Panc1 (cell line): ENCODE results near the gene PXYLP1. TPM values are rescaled to one million over a fixed set of nuclear protein-coding genes. Genes with fewer than 3 reads are reported as not detected.

ENCODE experiments used
- ATAC-seq: fragments of 200-7000 bp; cut with Tn5 transposase; 2 replicates; pipeline ENCODE4 v1.9.1; 2020; ENCODE audit warnings: mild to moderate bottlenecking, moderate library complexity
- BruUV-seq: library from RNA; stranded (reverse); fragments of 400-500 nt; replicated peaks from 2 replicates; lab custom pipeline; 2021; lab: Mats Ljungman, UMichigan
- CTCF ChIA-PET: fragments of 300-600 bp; sonication (Branson Sonifier 250); formaldehyde crosslinking; loops from one replicate; lab custom pipeline; 2022; ENCODE audit warnings: antibody characterized with exemption; lab: Charles Lee
- POLR2A ChIA-PET: fragments of 300-600 bp; sonication (Branson Sonifier 250); formaldehyde crosslinking; loops from one replicate; lab custom pipeline; 2022; ENCODE audit warnings: antibody characterized with exemption; lab: Charles Lee
- DNase-seq: peaks from one replicate; pipeline ENCODE4 v3.0.0-alpha.2; 2010; ENCODE audit warnings: low read depth, low spot score
- H3K27ac ChIP-seq: 2 replicates; pipeline ENCODE4 v1.5.1; 2011; ENCODE audit warnings: mild to moderate bottlenecking, low read length, inconsistent platforms
- H3K27me3 ChIP-seq: fragments of 200-500 bp; sonication (Bioruptor generic); 2 replicates; pipeline ENCODE4 v1.6.0; 2014; ENCODE audit warnings: low read length, inconsistent platforms; ENCODE audit not compliant: control insufficient read depth, insufficient read depth
- H3K36me3 ChIP-seq: fragments of 200-500 bp; sonication (Bioruptor generic); 2 replicates; pipeline ENCODE4 v1.5.1; 2014; ENCODE audit warnings: inconsistent platforms, mild to moderate bottlenecking, low read length, moderate library complexity; ENCODE audit not compliant: control insufficient read depth, insufficient read depth
- H3K4me1 ChIP-seq: 2 replicates; pipeline ENCODE4 v1.5.1; 2011; ENCODE audit warnings: inconsistent platforms, mild to moderate bottlenecking, low read length, moderate library complexity; ENCODE audit not compliant: control insufficient read depth, insufficient read depth
- H3K4me3 ChIP-seq, 2 experiments: 2 replicates each; pipeline ENCODE4 v1.5.1; 2011 to 2012; ENCODE audit warnings: low read depth in 2 of 2, low read length in 2 of 2, mild to moderate bottlenecking in 2 of 2, inconsistent platforms in 1 of 2, moderate library complexity in 1 of 2
- H3K9me3 ChIP-seq: fragments of 200-500 bp; sonication (Bioruptor generic); 2 replicates; pipeline ENCODE4 v1.5.1; 2014; ENCODE audit warnings: low read depth, mild to moderate bottlenecking, inconsistent platforms, low read length, moderate library complexity; ENCODE audit not compliant: control insufficient read depth, insufficient read depth
- POLR2AphosphoS5 ChIP-seq: IDR thresholded peaks from 2 replicates; pipeline ENCODE4 v1.6.1; 2012; ENCODE audit warnings: mild to moderate bottlenecking, low read depth, low read length, moderate library complexity
- SIN3A ChIP-seq: IDR thresholded peaks from 2 replicates; pipeline ENCODE4 v1.6.1; 2012; ENCODE audit warnings: low read depth, mild to moderate bottlenecking, low read length, moderate library complexity, borderline replicate concordance; ENCODE audit not compliant: insufficient read depth
- TCF7L2 ChIP-seq: IDR thresholded peaks from 2 replicates; pipeline ENCODE4 v1.6.1; 2011; ENCODE audit warnings: mild to moderate bottlenecking, low read depth, low read length, inconsistent platforms
- in situ Hi-C: cut with HindIII; loops from 2 replicates; pipeline ENCODE4 v1.10.0; 2016; ENCODE audit warnings: low sequenced_read_pairs, low pct_unique_long_range_greater_than_20kb
- intact Hi-C: fragments of 100-400 bp; cut with micrococcal nuclease; formaldehyde crosslinking; loops from one replicate; pipeline ENCODE4 v1.10.0; 2022; ENCODE audit not compliant: unreplicated experiment
- total RNA-seq: library from RNA; stranded (reverse); gene quantifications from one replicate; pipeline ENCODE4 v1.2.1, GENCODE V29; 2021; ENCODE audit not compliant: unreplicated experiment
- TF ChIP-seq, protein P1 (sequence below): fragments of 450-650 bp; IDR thresholded peaks from 2 replicates; pipeline ENCODE4 v1.5.1; 2017; ENCODE audit warnings: mild to moderate bottlenecking
- TF ChIP-seq, protein P2 (sequence below), 2 experiments: IDR thresholded peaks; 2 replicates each; pipeline ENCODE4 v1.6.1; 2011 to 2012; ENCODE audit warnings: low read depth in 2 of 2, control low read depth in 1 of 2, low read length in 1 of 2, mild to moderate bottlenecking in 1 of 2, moderate library complexity in 1 of 2; ENCODE audit not compliant: insufficient read depth in 1 of 2

Gene PXYLP1
- total RNA-seq, 1 experiment from 2014 or later, result 1.4 TPM

DNA sequence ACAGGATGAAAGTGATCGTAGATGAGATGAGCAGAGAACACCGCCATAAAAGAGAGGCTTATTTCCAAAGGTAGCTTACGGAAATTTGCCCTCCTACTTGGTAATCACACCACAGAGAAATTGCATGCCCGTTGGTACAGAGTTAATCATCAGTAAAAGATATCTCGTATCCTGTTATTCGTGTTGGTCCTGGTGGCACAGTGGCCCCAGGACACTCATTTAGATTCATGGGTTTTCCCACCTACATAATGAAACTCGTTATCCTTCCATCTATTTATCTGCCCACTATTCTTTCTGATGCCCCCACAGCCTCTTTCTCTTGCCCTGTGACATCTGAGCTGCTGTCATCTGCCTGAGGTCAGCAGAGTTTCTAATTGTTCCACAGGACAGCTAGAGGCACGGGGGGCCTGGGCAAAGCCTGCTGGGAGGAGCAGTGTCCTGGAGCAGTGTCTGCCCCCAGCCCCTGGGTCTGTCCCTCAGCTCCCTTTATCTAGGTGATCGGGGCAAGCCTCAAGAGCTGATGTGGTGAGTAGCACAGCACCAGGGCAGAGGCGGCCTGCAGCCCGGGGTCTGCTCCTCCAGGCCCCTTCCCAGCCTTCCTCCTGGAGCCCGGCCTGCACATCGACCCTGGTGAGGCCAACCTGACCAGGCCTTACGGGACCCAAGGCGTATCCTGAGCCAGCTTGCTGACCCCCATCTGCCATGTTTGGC lies 42.2 kb downstream of the PXYLP1 start:
- Histone ChIP-seq H3K36me3 (no peaks in the 10 kb centered on the region), H3K4me1 (no peaks in the 10 kb centered on the region), H3K9me3 (no peaks in the 10 kb centered on the region), H3K27me3 (no peaks in the 10 kb centered on the region; the same call in 1 of the 2 replicates), H3K27ac (no peak overlapping the region), H3K4me3 (no peak overlapping the region)
- ATAC-seq (no peak), DNase-seq (no peak)
- TF ChIP-seq TCF7L2 (no peak), POLR2AphosphoS5 (no peak), SIN3A (no peak)
- TF ChIP-seq, protein P1, sequence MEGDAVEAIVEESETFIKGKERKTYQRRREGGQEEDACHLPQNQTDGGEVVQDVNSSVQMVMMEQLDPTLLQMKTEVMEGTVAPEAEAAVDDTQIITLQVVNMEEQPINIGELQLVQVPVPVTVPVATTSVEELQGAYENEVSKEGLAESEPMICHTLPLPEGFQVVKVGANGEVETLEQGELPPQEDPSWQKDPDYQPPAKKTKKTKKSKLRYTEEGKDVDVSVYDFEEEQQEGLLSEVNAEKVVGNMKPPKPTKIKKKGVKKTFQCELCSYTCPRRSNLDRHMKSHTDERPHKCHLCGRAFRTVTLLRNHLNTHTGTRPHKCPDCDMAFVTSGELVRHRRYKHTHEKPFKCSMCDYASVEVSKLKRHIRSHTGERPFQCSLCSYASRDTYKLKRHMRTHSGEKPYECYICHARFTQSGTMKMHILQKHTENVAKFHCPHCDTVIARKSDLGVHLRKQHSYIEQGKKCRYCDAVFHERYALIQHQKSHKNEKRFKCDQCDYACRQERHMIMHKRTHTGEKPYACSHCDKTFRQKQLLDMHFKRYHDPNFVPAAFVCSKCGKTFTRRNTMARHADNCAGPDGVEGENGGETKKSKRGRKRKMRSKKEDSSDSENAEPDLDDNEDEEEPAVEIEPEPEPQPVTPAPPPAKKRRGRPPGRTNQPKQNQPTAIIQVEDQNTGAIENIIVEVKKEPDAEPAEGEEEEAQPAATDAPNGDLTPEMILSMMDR, result no peak
- TF ChIP-seq, protein P2, sequence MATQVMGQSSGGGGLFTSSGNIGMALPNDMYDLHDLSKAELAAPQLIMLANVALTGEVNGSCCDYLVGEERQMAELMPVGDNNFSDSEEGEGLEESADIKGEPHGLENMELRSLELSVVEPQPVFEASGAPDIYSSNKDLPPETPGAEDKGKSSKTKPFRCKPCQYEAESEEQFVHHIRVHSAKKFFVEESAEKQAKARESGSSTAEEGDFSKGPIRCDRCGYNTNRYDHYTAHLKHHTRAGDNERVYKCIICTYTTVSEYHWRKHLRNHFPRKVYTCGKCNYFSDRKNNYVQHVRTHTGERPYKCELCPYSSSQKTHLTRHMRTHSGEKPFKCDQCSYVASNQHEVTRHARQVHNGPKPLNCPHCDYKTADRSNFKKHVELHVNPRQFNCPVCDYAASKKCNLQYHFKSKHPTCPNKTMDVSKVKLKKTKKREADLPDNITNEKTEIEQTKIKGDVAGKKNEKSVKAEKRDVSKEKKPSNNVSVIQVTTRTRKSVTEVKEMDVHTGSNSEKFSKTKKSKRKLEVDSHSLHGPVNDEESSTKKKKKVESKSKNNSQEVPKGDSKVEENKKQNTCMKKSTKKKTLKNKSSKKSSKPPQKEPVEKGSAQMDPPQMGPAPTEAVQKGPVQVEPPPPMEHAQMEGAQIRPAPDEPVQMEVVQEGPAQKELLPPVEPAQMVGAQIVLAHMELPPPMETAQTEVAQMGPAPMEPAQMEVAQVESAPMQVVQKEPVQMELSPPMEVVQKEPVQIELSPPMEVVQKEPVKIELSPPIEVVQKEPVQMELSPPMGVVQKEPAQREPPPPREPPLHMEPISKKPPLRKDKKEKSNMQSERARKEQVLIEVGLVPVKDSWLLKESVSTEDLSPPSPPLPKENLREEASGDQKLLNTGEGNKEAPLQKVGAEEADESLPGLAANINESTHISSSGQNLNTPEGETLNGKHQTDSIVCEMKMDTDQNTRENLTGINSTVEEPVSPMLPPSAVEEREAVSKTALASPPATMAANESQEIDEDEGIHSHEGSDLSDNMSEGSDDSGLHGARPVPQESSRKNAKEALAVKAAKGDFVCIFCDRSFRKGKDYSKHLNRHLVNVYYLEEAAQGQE (IDR thresholded peaks at IDR 0.05; ENCODE audit: insufficient read depth in 1 of 2, low read depth in 2 of 2, low read length in 1 of 2), result no peak
- no TSS peak for BruUV-seq
- POLR2A ChIA-PET, result no interaction called here
- in situ Hi-C loops, result no loop called here
- CTCF ChIA-PET, result no interaction called here
- intact Hi-C loops, result no loop called here

DNA sequence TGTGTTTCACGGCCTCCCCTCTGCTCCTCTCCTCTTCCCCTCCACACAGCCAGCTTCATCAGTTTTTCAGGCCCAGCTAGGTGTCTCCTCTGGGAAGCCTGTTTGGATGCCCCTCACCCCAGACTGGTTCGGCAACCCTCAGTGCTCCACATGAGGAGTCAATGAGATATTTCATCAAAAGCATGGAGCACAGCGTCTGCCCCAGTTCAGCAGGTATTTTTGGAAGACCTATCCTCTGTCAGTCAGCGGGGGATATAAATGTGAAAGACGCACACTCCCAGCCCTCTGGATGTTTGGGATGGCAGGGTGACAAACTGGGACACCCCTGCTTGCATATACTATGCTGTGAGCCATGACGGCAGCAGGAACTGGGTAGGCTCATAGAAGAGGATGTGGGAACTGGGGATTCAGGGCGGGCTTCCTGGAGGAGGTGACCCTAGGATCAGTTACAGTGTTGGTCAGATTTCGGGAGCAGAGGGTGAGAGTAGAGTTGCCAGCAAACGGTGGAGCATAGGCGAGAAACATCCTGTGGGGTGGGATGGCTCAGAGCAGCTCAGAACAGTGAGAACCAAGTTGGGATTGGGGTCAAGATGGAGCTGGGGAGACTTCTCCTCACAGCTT lies 42.9 kb downstream of the PXYLP1 start:
- TF ChIP-seq, protein P2 (IDR thresholded peaks at IDR 0.05; ENCODE audit: insufficient read depth in 1 of 2, low read depth in 2 of 2, low read length in 1 of 2), result no peak
- TF ChIP-seq, protein P1, result no peak
- TF ChIP-seq TCF7L2 (no peak), SIN3A (no peak), POLR2AphosphoS5 (no peak)
- in situ Hi-C loops (no loop called here), intact Hi-C loops (no loop called here)
- Histone ChIP-seq H3K36me3 (no peaks in the 10 kb centered on the region), H3K27me3 (no peaks in the 10 kb centered on the region; the same call in 1 of the 2 replicates), H3K9me3 (no peaks in the 10 kb centered on the region), H3K27ac (no peak overlapping the region), H3K4me1 (no peaks in the 10 kb centered on the region), H3K4me3 (no peak overlapping the region)
- BruUV-seq, result no TSS peak
- DNase-seq (no peak), ATAC-seq (no peak)
- POLR2A ChIA-PET, result no interaction called here
- CTCF ChIA-PET, result no interaction called here
